H9 (cell line): ENCODE results near the gene DLD. TPM values are rescaled to one million over a fixed set of nuclear protein-coding genes. Genes with fewer than 3 reads are reported as not detected.
A peak's percentile ranks its signal among the peaks of the same experiment; 100 is the strongest.

Source experiments
- DNase-seq: peaks from one replicate; pipeline ENCODE4 v3.0.0-alpha.2; 2017
- H2AFZ ChIP-seq: one replicate; pipeline ENCODE4 v1.6.1; 2013; ENCODE audit warnings: mild to moderate bottlenecking, low read length, control low read depth, moderate library complexity
- H2AK5ac ChIP-seq: 2 replicates; pipeline ENCODE4 v1.6.1; 2013; ENCODE audit warnings: low read length, control low read depth, mixed read lengths; ENCODE audit not compliant: insufficient read length
- H2BK120ac ChIP-seq: one replicate; pipeline ENCODE4 v1.6.1; 2013; ENCODE audit warnings: low read depth, mild to moderate bottlenecking, low read length, control low read depth, inconsistent platforms; ENCODE audit not compliant: poor library complexity, severe bottlenecking
- H2BK12ac ChIP-seq: 2 replicates; pipeline ENCODE4 v1.6.1; 2013; ENCODE audit warnings: low read length, control low read depth, mixed read lengths, low read depth; ENCODE audit not compliant: insufficient read length
- H2BK15ac ChIP-seq: 2 replicates; pipeline ENCODE4 v1.6.1; 2013; ENCODE audit warnings: low read depth, low read length, control low read depth
- H2BK20ac ChIP-seq: one replicate; pipeline ENCODE4 v1.6.1; 2013; ENCODE audit warnings: low read depth, mild to moderate bottlenecking, low read length, control low read depth, inconsistent platforms; ENCODE audit not compliant: poor library complexity, severe bottlenecking
- H2BK5ac ChIP-seq: 2 replicates; pipeline ENCODE4 v1.6.1; 2013; ENCODE audit warnings: low read length, control low read depth, mixed read lengths; ENCODE audit not compliant: insufficient read length
- H3K14ac ChIP-seq: 2 replicates; pipeline ENCODE4 v1.6.1; 2013; ENCODE audit warnings: low read length, control low read depth; ENCODE audit not compliant: insufficient read depth
- H3K18ac ChIP-seq: 2 replicates; pipeline ENCODE4 v1.6.1; 2013; ENCODE audit warnings: low read depth, mild to moderate bottlenecking, mixed read lengths, low read length, control low read depth; ENCODE audit not compliant: insufficient read length
- H3K23ac ChIP-seq: 2 replicates; pipeline ENCODE4 v1.6.1; 2013; ENCODE audit warnings: low read length, control low read depth, mixed read lengths, low read depth; ENCODE audit not compliant: insufficient read length
- H3K23me2 ChIP-seq: 2 replicates; pipeline ENCODE4 v1.6.1; 2013; ENCODE audit warnings: low read depth, mild to moderate bottlenecking, mixed read lengths, low read length, control low read depth; ENCODE audit not compliant: insufficient read length, poor library complexity, severe bottlenecking
- H3K27ac ChIP-seq: 2 replicates; pipeline ENCODE4 v1.5.1; 2013; ENCODE audit warnings: low read length, control low read depth, mixed read lengths, low read depth; ENCODE audit not compliant: insufficient read length
- H3K27me3 ChIP-seq: 2 replicates; pipeline ENCODE4 v1.6.1; 2013; ENCODE audit warnings: low read length, control low read depth, inconsistent platforms; ENCODE audit not compliant: insufficient read depth
- H3K4ac ChIP-seq: 2 replicates; pipeline ENCODE4 v1.6.1; 2013; ENCODE audit warnings: low read depth, mild to moderate bottlenecking, control low read depth, inconsistent platforms, low read length, moderate library complexity
- H3K4me1 ChIP-seq: 2 replicates; pipeline ENCODE4 v1.6.1; 2013; ENCODE audit warnings: low read length, control low read depth, inconsistent platforms; ENCODE audit not compliant: insufficient read depth
- H3K4me2 ChIP-seq: 2 replicates; pipeline ENCODE4 v1.6.1; 2013; ENCODE audit warnings: low read length, control low read depth, mixed read lengths; ENCODE audit not compliant: insufficient read length, insufficient read depth
- H3K56ac ChIP-seq: 2 replicates; pipeline ENCODE4 v1.6.1; 2013; ENCODE audit warnings: low read depth, mild to moderate bottlenecking, mixed read lengths, low read length, control low read depth; ENCODE audit not compliant: insufficient read length
- H3K79me1 ChIP-seq: 2 replicates; pipeline ENCODE4 v1.6.1; 2013; ENCODE audit warnings: low read depth, mild to moderate bottlenecking, moderate library complexity, low read length, control low read depth, inconsistent platforms; ENCODE audit not compliant: insufficient read depth, poor library complexity, severe bottlenecking
- H3K79me2 ChIP-seq: 2 replicates; pipeline ENCODE4 v1.6.1; 2013; ENCODE audit warnings: low read length, control low read depth, inconsistent platforms; ENCODE audit not compliant: insufficient read depth
- H3K9ac ChIP-seq: 2 replicates; pipeline ENCODE4 v1.6.1; 2013; ENCODE audit warnings: low read length, control low read depth, mixed read lengths; ENCODE audit not compliant: insufficient read length; ENCODE audit errors: extremely low read depth
- H3K9me3 ChIP-seq: one replicate; pipeline ENCODE4 v1.6.1; 2013; ENCODE audit warnings: low read depth, low read length, inconsistent platforms; ENCODE audit not compliant: control insufficient read depth
- H3T11ph ChIP-seq: one replicate; pipeline ENCODE4 v1.6.1; 2013; ENCODE audit warnings: mild to moderate bottlenecking, low read length, control low read depth, inconsistent platforms
- H4K20me1 ChIP-seq: one replicate; pipeline ENCODE4 v1.6.1; 2013; ENCODE audit not compliant: control insufficient read depth, insufficient read length, insufficient read depth
- H4K5ac ChIP-seq: 2 replicates; pipeline ENCODE4 v1.6.1; 2013; ENCODE audit warnings: low read depth, mild to moderate bottlenecking, mixed read lengths, low read length, control low read depth; ENCODE audit not compliant: insufficient read length
- H4K8ac ChIP-seq: replicated peaks from 2 replicates; pipeline ENCODE4 v1.6.1; 2013; ENCODE audit warnings: low read length, control low read depth, mixed read lengths, low read depth; ENCODE audit not compliant: insufficient read length
- H4K91ac ChIP-seq: 2 replicates; pipeline ENCODE4 v1.6.1; 2013; ENCODE audit warnings: low read depth, mild to moderate bottlenecking, moderate library complexity, mixed read lengths, low read length, control low read depth; ENCODE audit not compliant: insufficient read length
- H3K27ac Mint-ChIP-seq, 3 experiments: 2 replicates in 2 of 3; 3 replicates in 1 of 3; pipeline ENCODE4 v1.8.0; 2020 to 2021; ENCODE audit warnings: mixed read lengths in 3 of 3, mild to moderate bottlenecking in 1 of 3, moderate library complexity in 1 of 3
- H3K27me3 Mint-ChIP-seq: 2 replicates; pipeline ENCODE4 v1.8.0; 2021; ENCODE audit warnings: low read depth, mild to moderate bottlenecking, moderate library complexity, mixed read lengths
- H3K36me3 Mint-ChIP-seq, 3 experiments: 2 replicates in 2 of 3; 3 replicates in 1 of 3; pipeline ENCODE4 v1.8.0; 2020 to 2021; ENCODE audit warnings: low read depth in 3 of 3, mixed read lengths in 3 of 3; ENCODE audit not compliant: insufficient read depth in 1 of 3
- H3K4me1 Mint-ChIP-seq, 2 experiments: 2 replicates each; pipeline ENCODE4 v1.8.0; 2020; ENCODE audit warnings: mixed read lengths in 2 of 2
- H3K4me3 Mint-ChIP-seq, 2 experiments: 2 replicates in 1 of 2; 3 replicates in 1 of 2; pipeline ENCODE4 v1.8.0; 2020 to 2021; ENCODE audit warnings: mild to moderate bottlenecking in 2 of 2, mixed read lengths in 2 of 2, moderate library complexity in 1 of 2
- H3K9me3 Mint-ChIP-seq, 2 experiments: 2 replicates in 1 of 2; 3 replicates in 1 of 2; pipeline ENCODE4 v1.8.0; 2020; ENCODE audit warnings: mild to moderate bottlenecking in 2 of 2, mixed read lengths in 2 of 2, moderate library complexity in 1 of 2
- WGBS: extraction: QIAGEN DNeasy Blood & Tissue Kit; methylation state at CpG from one replicate; pipeline ENCODE4 v1.1.7; 2013; ENCODE audit warnings: missing lambda C conversion rate, low lambda C conversion rate, mixed read lengths; ENCODE audit not compliant: insufficient read length; ENCODE audit errors: extremely low coverage; 5-methylcytosine and 5-hydroxymethylcytosine counted together
- long read RNA-seq: library from polyadenylated mRNA; unstranded; transcript quantifications from one replicate; pipeline ENCODE4 v2.0.0, GENCODE V29; 2020
- total RNA-seq: library from RNA; stranded (reverse); gene quantifications from 2 replicates; pipeline ENCODE4 v1.2.1, GENCODE V29; 2021
- TF ChIP-seq, protein P1 (sequence below): fragments of 200-600 bp; sonication (generic); conservative IDR thresholded peaks from 3 replicates; pipeline ENCODE4 v1.8.0; 2021; ENCODE audit warnings: antibody characterized with exemption, mild to moderate bottlenecking

Gene DLD, protein sequence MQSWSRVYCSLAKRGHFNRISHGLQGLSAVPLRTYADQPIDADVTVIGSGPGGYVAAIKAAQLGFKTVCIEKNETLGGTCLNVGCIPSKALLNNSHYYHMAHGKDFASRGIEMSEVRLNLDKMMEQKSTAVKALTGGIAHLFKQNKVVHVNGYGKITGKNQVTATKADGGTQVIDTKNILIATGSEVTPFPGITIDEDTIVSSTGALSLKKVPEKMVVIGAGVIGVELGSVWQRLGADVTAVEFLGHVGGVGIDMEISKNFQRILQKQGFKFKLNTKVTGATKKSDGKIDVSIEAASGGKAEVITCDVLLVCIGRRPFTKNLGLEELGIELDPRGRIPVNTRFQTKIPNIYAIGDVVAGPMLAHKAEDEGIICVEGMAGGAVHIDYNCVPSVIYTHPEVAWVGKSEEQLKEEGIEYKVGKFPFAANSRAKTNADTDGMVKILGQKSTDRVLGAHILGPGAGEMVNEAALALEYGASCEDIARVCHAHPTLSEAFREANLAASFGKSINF
- total RNA-seq, result 91.0 and 93.7 TPM in 2 replicates
- long read RNA-seq, transcript DLD-201 (14 exons, 3,755 nt), result major isoform, 988 of 1,071 reads
- long read RNA-seq, transcript DLD-205 (13 exons, 1,993 nt), result minor isoform, 8 of 1,071 reads
- long read RNA-seq, partial matches to known transcripts, result 30 of 1,071 reads
- long read RNA-seq, other reads (novel, unspliced or antisense), result 45 of 1,071 reads

DNA sequence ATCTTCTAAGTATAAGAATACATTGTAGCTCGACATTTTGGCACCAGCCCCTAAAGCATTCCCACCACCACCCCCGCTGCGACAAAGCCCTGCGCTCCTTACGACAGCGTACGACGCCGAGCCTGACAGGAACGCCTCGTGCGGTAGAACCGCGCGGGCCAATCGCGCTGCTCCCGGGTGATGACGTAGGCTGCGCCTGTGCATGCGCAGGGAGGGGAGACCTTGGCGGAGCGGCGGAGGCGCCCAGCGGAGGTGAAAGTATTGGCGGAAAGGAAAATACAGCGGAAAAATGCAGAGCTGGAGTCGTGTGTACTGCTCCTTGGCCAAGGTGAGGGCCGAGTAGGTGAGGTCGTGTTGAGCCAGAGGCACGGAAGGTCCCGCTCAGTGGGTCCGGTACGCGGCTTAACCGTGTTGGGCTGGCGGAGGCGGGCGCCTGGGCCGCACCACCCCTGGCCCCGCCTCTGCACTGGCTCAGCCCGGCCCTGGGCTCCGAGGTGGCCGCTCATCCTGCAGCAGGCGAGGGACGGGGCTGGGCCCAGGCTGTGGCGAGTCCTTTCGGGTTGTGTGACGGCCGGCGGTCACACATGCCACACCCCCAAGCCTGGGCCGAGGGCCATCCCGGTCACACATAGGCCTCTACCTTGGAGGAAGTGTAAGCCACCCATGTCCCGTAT, at the start of gene DLD:
Gene DLD (plus strand): TSS at position 222 of the 674 bp plus-strand sequence. CDS start 68 bp downstream, at position 290.
- H3K27ac ChIP-seq, result no peak within 1 kb of the TSS
- peaks cover 3% of the 10 kb centered on the region; the same call in 1 of the 2 replicates for H3K79me2 ChIP-seq
- no peak within 1 kb of the TSS for H2BK20ac ChIP-seq
- peaks cover 6 to 29% (median 27%) of the 10 kb centered on the region in 3 experiments; a peak in 6 of 7 replicates for H3K36me3 Mint-ChIP-seq
- H3K56ac ChIP-seq, result no peak within 1 kb of the TSS
- H3K4me2 ChIP-seq, result peak within 1 kb of the TSS; percentile 96
- no peaks in the 10 kb centered on the region for H3K4me1 ChIP-seq
- H4K20me1 ChIP-seq, result no peaks in the 10 kb centered on the region
- peaks cover 15 to 16% of the 10 kb centered on the region in 2 experiments for H3K4me1 Mint-ChIP-seq
- no CpG with 5 or more reads among the region's 55 CpGs for WGBS
- H4K5ac ChIP-seq, result no peak within 1 kb of the TSS
- peak within 1 kb of the TSS; percentile 89 for H3K14ac ChIP-seq
- H3K79me1 ChIP-seq, result peaks cover 4% of the 10 kb centered on the region
- no peak within 1 kb of the TSS for H2AK5ac ChIP-seq
- no peak within 1 kb of the TSS for H2BK15ac ChIP-seq
- no peak within 1 kb of the TSS for H4K8ac ChIP-seq
- peak within 1 kb of the TSS; percentile 83 for H3K9ac ChIP-seq
- peaks cover 0 to 7% of the 10 kb centered on the region in 2 experiments; a peak in 1 of 5 replicates for H3K9me3 Mint-ChIP-seq
- no peak within 1 kb of the TSS for H2BK120ac ChIP-seq
- H3K27ac Mint-ChIP-seq, result peak within 1 kb of the TSS; percentile 96 to 99 (median 99)
- H2BK5ac ChIP-seq, result no peak within 1 kb of the TSS
- peaks cover 8% of the 10 kb centered on the region for H3K23me2 ChIP-seq
- no peak within 1 kb of the TSS for H3K4ac ChIP-seq
- peak; percentile 94 for DNase-seq
- TF ChIP-seq, protein P1, sequence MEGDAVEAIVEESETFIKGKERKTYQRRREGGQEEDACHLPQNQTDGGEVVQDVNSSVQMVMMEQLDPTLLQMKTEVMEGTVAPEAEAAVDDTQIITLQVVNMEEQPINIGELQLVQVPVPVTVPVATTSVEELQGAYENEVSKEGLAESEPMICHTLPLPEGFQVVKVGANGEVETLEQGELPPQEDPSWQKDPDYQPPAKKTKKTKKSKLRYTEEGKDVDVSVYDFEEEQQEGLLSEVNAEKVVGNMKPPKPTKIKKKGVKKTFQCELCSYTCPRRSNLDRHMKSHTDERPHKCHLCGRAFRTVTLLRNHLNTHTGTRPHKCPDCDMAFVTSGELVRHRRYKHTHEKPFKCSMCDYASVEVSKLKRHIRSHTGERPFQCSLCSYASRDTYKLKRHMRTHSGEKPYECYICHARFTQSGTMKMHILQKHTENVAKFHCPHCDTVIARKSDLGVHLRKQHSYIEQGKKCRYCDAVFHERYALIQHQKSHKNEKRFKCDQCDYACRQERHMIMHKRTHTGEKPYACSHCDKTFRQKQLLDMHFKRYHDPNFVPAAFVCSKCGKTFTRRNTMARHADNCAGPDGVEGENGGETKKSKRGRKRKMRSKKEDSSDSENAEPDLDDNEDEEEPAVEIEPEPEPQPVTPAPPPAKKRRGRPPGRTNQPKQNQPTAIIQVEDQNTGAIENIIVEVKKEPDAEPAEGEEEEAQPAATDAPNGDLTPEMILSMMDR, result no peak
- peak within 1 kb of the TSS; percentile 88 for H3K18ac ChIP-seq
- peaks cover 5% of the 10 kb centered on the region for H3K27me3 Mint-ChIP-seq
- peak within 1 kb of the TSS; percentile 94 to 99 for H3K4me3 Mint-ChIP-seq
- peak within 1 kb of the TSS; percentile 10 for H3T11ph ChIP-seq
- no peak within 1 kb of the TSS for H2BK12ac ChIP-seq
- H2AFZ ChIP-seq, result peak within 1 kb of the TSS; percentile 1
- H3K27me3 ChIP-seq, result no peaks in the 10 kb centered on the region
- no peak within 1 kb of the TSS for H3K23ac ChIP-seq
- H3K9me3 ChIP-seq, result no peaks in the 10 kb centered on the region
- H4K91ac ChIP-seq, result no peak within 1 kb of the TSS
